Activated CD4-positive, alpha-beta memory T cell treated with anti-CD3 and anti-CD28 coated beads for 36 hours (primary cell): ENCODE results near the gene BTG4. TPM values are rescaled to one million over a fixed set of nuclear protein-coding genes. Genes with fewer than 3 reads are reported as not detected.

Experiments
- CTCF ChIA-PET: fragments of 350-600 bp; sonication (Branson Sonifier 250); formaldehyde crosslinking; loops from one replicate; lab custom pipeline; 2021; ENCODE audit warnings: antibody characterized with exemption, inconsistent platforms; lab: Charles Lee
- POLR2A ChIA-PET: fragments of 350-600 bp; sonication (Branson Sonifier 250); formaldehyde crosslinking; loops from one replicate; lab custom pipeline; 2021; ENCODE audit warnings: antibody characterized with exemption; lab: Charles Lee
- DNase-seq: peaks from one replicate; pipeline ENCODE4 v3.0.0-alpha.2; 2020
- H3K27ac Mint-ChIP-seq: one replicate; pipeline ENCODE4 v1.8.0; 2021; ENCODE audit warnings: mixed read lengths
- H3K27me3 Mint-ChIP-seq: one replicate; pipeline ENCODE4 v1.8.0; 2021; ENCODE audit warnings: mixed read lengths
- H3K36me3 Mint-ChIP-seq: one replicate; pipeline ENCODE4 v1.8.0; 2021; ENCODE audit warnings: mixed read lengths
- H3K4me1 Mint-ChIP-seq: one replicate; pipeline ENCODE4 v1.8.0; 2021; ENCODE audit warnings: low read depth, mixed read lengths
- H3K4me3 Mint-ChIP-seq: one replicate; pipeline ENCODE4 v1.8.0; 2021; ENCODE audit warnings: mild to moderate bottlenecking, mixed read lengths
- H3K9me3 Mint-ChIP-seq: one replicate; pipeline ENCODE4 v1.8.0; 2021; ENCODE audit warnings: mixed read lengths
- intact Hi-C: fragments of 100-400 bp; cut with micrococcal nuclease; formaldehyde crosslinking; loops from one replicate; pipeline ENCODE4 v1.15.1; 2023
- total RNA-seq, 2 experiments: library from RNA; stranded (reverse); gene quantifications; one replicate each; pipeline ENCODE4 v1.2.3, GENCODE V29; 2021

BTG4 gene
- total RNA-seq, result not detected

DNA sequence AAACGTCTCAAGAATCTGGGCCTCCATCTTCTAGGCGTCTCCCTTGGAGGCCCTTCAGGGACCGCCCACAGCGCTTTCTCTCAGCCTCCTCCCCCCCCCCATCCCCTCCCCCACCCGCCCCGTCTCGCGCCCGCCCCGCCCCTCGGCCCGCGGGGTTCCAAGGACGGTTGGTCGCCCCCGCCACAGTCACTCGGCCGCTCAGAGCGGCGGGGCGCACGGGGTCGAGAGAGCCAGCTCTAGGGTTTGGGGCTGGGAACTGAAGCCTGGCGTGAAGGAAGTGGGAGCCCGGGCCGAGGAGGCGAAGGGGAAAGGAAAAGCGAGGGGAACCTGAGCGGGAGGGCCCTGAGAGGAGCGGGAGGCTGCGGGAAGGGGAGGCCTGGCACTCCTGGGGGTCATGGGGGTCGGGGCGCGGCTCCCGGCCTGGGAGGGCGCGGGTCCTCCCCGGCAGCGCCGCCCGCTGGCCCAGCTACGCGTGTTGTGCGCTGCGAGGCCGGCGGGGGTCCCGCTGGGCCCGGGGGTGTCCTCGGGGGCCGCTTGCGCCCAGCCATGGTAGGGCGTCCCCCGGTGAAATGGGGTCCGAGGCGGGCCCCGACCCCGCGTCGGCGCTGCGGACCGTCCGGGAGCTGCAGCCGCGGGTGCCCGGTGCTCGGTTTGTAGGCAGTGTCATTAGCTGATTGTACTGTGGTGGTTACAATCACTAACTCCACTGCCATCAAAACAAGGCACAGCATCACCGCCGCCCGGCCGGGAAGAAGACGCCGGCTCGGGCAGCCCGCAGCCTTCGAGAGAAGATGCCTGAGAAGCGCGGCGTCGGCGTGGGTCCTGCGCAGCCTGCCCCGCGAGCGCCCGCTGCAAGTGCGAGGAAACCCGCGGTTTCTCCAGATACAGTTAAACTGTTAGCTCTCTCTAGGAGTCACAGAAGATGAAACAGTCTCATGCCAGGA is at the start of gene BTG4:
Gene BTG4, minus strand, starts transcription at position 91 of the 944 bp plus-strand sequence. CDS start 13,610 bp downstream, outside the sequence.
- Mint-ChIP-seq H3K9me3 (no peaks in the 10 kb centered on the region), H3K27me3 (peaks cover 43% of the 10 kb centered on the region), H3K4me3 (peak within 1 kb of the TSS; percentile 57), H3K27ac (no peak within 1 kb of the TSS), H3K4me1 (peaks cover 10% of the 10 kb centered on the region), H3K36me3 (no peaks in the 10 kb centered on the region)
- CTCF ChIA-PET, result interaction anchor here (0.7 to 2.2 kb wide), 7 partner anchors 16 to 418 kb away, joined by 3 to 9 read pairs (median 3); no protein-coding TSS in a partner anchor
- peak; percentile 35 for DNase-seq
- POLR2A ChIA-PET, result no interaction called here
- intact Hi-C loops, result loop anchor here (2.0 kb wide), 1 partner anchor 14 kb away; no protein-coding TSS in a partner anchor

- Mint-ChIP-seq H3K4me3 (no peak overlapping the region), H3K9me3 (peaks cover 1% of the 10 kb centered on the region), H3K36me3 (no peaks in the 10 kb centered on the region), H3K27me3 (no peaks in the 10 kb centered on the region), H3K4me1 (no peaks in the 10 kb centered on the region), H3K27ac (no peak overlapping the region)
- intact Hi-C loops, result no loop called here
- ChIA-PET CTCF (interaction anchor here (1.0 to 1.6 kb wide), 3 partner anchors 107 to 280 kb away, joined by 5 to 6 read pairs (median 5); no protein-coding TSS in a partner anchor), POLR2A (no interaction called here)
- DNase-seq, result no peak
These were observed 49.7 kb upstream of the BTG4 start for GRCh38 chr11:111561791-111562325.

GRCh38 chr11:111561306-111561705 is 49.1 kb upstream of the BTG4 start:
- no peak for DNase-seq
- intact Hi-C loops, result no loop called here
- POLR2A ChIA-PET, result no interaction called here
- no peak overlapping the region for H3K27ac Mint-ChIP-seq
- CTCF ChIA-PET, result interaction anchor here (1.0 to 1.6 kb wide), 3 partner anchors 106 to 280 kb away, joined by 5 to 6 read pairs (median 5); no protein-coding TSS in a partner anchor
- H3K4me1 Mint-ChIP-seq, result no peaks in the 10 kb centered on the region
- peaks cover 2% of the 10 kb centered on the region for H3K36me3 Mint-ChIP-seq
- H3K4me3 Mint-ChIP-seq, result no peak overlapping the region
- H3K9me3 Mint-ChIP-seq, result peaks cover 5% of the 10 kb centered on the region
- H3K27me3 Mint-ChIP-seq, result no peaks in the 10 kb centered on the region

DNA sequence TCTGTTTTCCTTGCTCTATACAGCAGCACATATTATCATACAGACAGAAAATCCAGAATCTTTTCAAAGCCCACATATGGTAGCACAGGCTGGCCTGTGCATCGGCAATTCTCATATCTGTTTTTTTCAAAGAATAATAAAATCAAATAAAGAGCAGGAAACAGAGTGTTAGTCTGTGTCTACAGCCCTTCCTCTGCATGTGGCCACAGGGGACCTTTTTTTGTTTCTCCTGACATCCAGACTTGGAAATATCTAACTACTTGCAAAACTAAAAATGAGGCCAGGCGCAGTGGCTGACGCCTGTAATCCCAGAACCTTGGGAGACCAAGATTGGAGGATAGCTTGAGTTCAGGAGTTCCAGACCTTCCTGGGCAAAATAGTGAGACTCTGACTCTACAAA is 48.6 kb upstream of the BTG4 start:
- Mint-ChIP-seq H3K27me3 (no peaks in the 10 kb centered on the region), H3K27ac (no peak overlapping the region), H3K4me1 (no peaks in the 10 kb centered on the region), H3K36me3 (peaks cover 3% of the 10 kb centered on the region), H3K4me3 (no peak overlapping the region), H3K9me3 (peaks cover 9% of the 10 kb centered on the region)
- POLR2A ChIA-PET, result no interaction called here
- DNase-seq, result no peak
- CTCF ChIA-PET, result interaction anchor here (1.4 to 1.7 kb wide), 3 partner anchors 106 to 281 kb away, joined by 4 to 6 read pairs (median 5); no protein-coding TSS in a partner anchor
- intact Hi-C loops, result no loop called here

DNA sequence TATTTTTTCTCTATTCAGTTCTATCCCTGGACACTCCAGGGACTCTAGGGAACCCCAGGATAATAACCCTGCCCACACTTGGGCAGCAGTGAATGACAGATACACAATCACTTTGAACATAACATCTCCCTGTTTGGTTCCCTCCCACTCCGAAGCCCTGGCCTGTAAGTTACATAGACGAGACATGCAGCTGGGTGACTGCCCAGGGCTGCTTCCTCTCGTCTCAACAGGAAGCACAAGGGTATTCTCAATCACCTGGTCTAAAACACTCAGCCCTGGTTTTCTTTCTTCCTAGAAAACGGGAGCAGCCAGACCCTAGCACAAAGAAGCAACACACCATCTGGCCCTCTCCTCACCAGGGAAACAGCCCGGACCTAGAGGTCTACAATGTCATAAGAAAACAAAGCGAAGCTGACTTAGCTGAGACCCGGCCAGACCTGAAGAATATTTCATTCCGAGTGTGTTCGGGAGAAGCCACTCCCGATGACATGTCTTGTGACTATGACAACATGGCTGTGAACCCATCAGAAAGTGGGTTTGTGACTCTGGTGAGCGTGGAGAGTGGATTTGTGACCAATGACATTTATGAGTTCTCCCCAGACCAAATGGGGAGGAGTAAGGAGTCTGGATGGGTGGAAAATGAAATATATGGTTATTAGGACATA is 47.7 kb upstream of the BTG4 start:
- Mint-ChIP-seq H3K27me3 (no peaks in the 10 kb centered on the region), H3K4me1 (no peaks in the 10 kb centered on the region), H3K4me3 (no peak overlapping the region), H3K36me3 (peaks cover 3% of the 10 kb centered on the region), H3K27ac (no peak overlapping the region), H3K9me3 (peaks cover 9% of the 10 kb centered on the region)
- CTCF ChIA-PET, result interaction anchor here (0.5 to 1.7 kb wide), 3 partner anchors 105 to 216 kb away, joined by 3 to 6 read pairs (median 4); no protein-coding TSS in a partner anchor
- DNase-seq, result no peak
- POLR2A ChIA-PET, result interaction anchor here (0.5 kb wide), 1 partner anchor 372 kb away, joined by 4 read pairs; no protein-coding TSS in a partner anchor
- intact Hi-C loops, result no loop called here

DNA sequence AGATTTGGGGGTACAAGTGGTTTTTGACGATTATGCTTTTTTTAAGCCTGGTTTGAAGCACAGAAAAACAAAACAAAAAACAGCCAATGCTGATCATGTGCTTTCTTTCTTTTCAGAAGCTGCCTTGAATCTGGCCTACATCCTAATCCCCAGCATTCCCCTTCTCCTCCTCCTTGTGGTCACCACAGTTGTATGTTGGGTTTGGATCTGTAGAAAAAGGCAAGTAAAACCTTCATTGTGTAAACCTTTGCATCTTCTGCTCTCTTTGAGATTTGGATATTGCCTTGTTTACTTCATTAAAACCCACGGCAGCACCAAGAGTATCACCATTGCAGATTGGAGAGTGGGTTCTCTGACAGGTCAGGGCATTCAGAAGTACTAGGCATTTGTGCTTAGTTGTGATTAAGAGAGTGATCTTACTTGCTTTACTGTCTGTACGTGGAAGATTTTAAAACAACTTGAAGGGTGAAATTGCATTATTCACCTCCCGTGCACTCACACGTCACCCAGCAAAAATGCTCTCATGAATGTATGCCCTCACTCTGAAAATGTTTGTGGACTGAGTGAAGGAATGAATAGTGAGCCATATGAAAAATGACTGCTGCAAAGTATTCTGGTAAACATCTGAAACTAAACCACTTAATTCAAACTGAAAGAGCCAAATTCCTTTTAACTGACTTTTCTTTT is 45.4 kb upstream of the BTG4 start:
- Mint-ChIP-seq H3K9me3 (peaks cover 9% of the 10 kb centered on the region), H3K27ac (no peak overlapping the region), H3K27me3 (peaks cover 4% of the 10 kb centered on the region), H3K36me3 (peaks cover 3% of the 10 kb centered on the region), H3K4me3 (no peak overlapping the region), H3K4me1 (no peaks in the 10 kb centered on the region)
- intact Hi-C loops, result no loop called here
- no peak for DNase-seq
- ChIA-PET POLR2A (no interaction called here), CTCF (interaction anchor here (0.6 kb wide), 1 partner anchor 29 kb away, joined by 3 read pairs; no protein-coding TSS in a partner anchor)

- ChIA-PET CTCF (interaction anchor here (0.9 to 1.8 kb wide), 3 partner anchors 9 to 100 kb away, joined by 3 to 6 read pairs (median 3); no protein-coding TSS in a partner anchor), POLR2A (no interaction called here)
- peaks cover 9% of the 10 kb centered on the region for H3K27me3 Mint-ChIP-seq
- H3K27ac Mint-ChIP-seq, result no peak overlapping the region
- H3K36me3 Mint-ChIP-seq, result peaks cover 3% of the 10 kb centered on the region
- DNase-seq, result no peak
- peaks cover 9% of the 10 kb centered on the region for H3K9me3 Mint-ChIP-seq
- no peaks in the 10 kb centered on the region for H3K4me1 Mint-ChIP-seq
- H3K4me3 Mint-ChIP-seq, result no peak overlapping the region
- intact Hi-C loops, result no loop called here
These were observed 43.1 kb upstream of the BTG4 start for GRCh38 chr11:111555255-111555654.

- ChIA-PET CTCF (interaction anchor here (0.9 to 1.8 kb wide), 2 partner anchors 10 to 100 kb away, joined by 3 to 6 read pairs; no protein-coding TSS in a partner anchor), POLR2A (no interaction called here)
- Mint-ChIP-seq H3K36me3 (peaks cover 3% of the 10 kb centered on the region), H3K4me1 (no peaks in the 10 kb centered on the region), H3K27ac (no peak overlapping the region), H3K4me3 (no peak overlapping the region), H3K27me3 (peaks cover 11% of the 10 kb centered on the region), H3K9me3 (peaks cover 9% of the 10 kb centered on the region)
- DNase-seq, result no peak
- intact Hi-C loops, result no loop called here
These were observed 42.3 kb upstream of the BTG4 start for GRCh38 chr11:111554532-111554931.

- Mint-ChIP-seq H3K4me1 (no peaks in the 10 kb centered on the region), H3K4me3 (no peak overlapping the region), H3K27me3 (peaks cover 18% of the 10 kb centered on the region), H3K27ac (no peak overlapping the region), H3K9me3 (no peaks in the 10 kb centered on the region), H3K36me3 (no peaks in the 10 kb centered on the region)
- no peak for DNase-seq
- intact Hi-C loops, result no loop called here
- ChIA-PET POLR2A (interaction anchor here (1.0 kb wide), 1 partner anchor 17 kb away, joined by 3 read pairs; no protein-coding TSS in a partner anchor), CTCF (no interaction called here)
These were observed 38.1 kb upstream of the BTG4 start for GRCh38 chr11:111550258-111550657.

GRCh38 chr11:111549869-111550203 is 37.6 kb upstream of the BTG4 start:
- H3K36me3 Mint-ChIP-seq, result no peaks in the 10 kb centered on the region
- CTCF ChIA-PET, result no interaction called here

GRCh38 chr11:111549196-111549868 is 37.1 kb upstream of the BTG4 start:
- Mint-ChIP-seq H3K27me3 (peaks cover 24% of the 10 kb centered on the region), H3K4me3 (no peak overlapping the region), H3K9me3 (no peaks in the 10 kb centered on the region), H3K36me3 (no peaks in the 10 kb centered on the region), H3K27ac (no peak overlapping the region), H3K4me1 (no peaks in the 10 kb centered on the region)
- POLR2A ChIA-PET, result no interaction called here
- DNase-seq, result no peak
- intact Hi-C loops, result no loop called here
- CTCF ChIA-PET, result interaction anchor here (0.9 kb wide), 1 partner anchor 94 kb away, joined by 3 read pairs; no protein-coding TSS in a partner anchor

More at GRCh38 chr11:111549869-111550203, 37.6 kb upstream of the BTG4 start:
- Mint-ChIP-seq H3K4me3 (no peak overlapping the region), H3K27me3 (peaks cover 21% of the 10 kb centered on the region), H3K27ac (no peak overlapping the region), H3K4me1 (no peaks in the 10 kb centered on the region), H3K9me3 (no peaks in the 10 kb centered on the region)
- intact Hi-C loops, result no loop called here
- POLR2A ChIA-PET, result no interaction called here
- DNase-seq, result no peak
